Fibroblast of skin of abdomen (primary cell): ENCODE results near the gene PODXL2. TPM values are rescaled to one million over a fixed set of nuclear protein-coding genes. Genes with fewer than 3 reads are reported as not detected.
"Not testable (repeated sequence)": the region's sequence is repeated elsewhere in the genome, so short reads cannot be mapped to it uniquely, and the experiment has no call there.

Source experiments
- DNase-seq: peaks from one replicate; pipeline ENCODE4 v3.0.0-alpha.2; 2013
- polyA plus RNA-seq, 2 experiments: library from polyadenylated mRNA; unstranded; fragments of 120-200 nt; gene quantifications; one replicate each; pipeline ENCODE4 v1.2.1, GENCODE V29; 2013; ENCODE audit not compliant: insufficient read length in 2 of 2

Gene PODXL2
- polyA plus RNA-seq (2013, experiment 1 of 2; ENCODE audit: insufficient read length), result 3.2 TPM
- polyA plus RNA-seq (2013, experiment 2 of 2; ENCODE audit: insufficient read length), result 3.3 TPM

GRCh38 chr3:127628788-127629466 is at the start of gene PODXL2:
TSS of gene PODXL2 (plus strand) at chr3:127629185. CDS start at chr3:127629220, 35 bp downstream.
- DNase-seq, result peak; percentile 54

- DNase-seq, result no peak
These were observed 48.5 kb upstream of the PODXL2 start for GRCh38 chr3:127580327-127581060.

- DNase-seq, result no peak
These were observed 44.3 kb upstream of the PODXL2 start for GRCh38 chr3:127584734-127585133.

- DNase-seq, result no peak
These were observed 43.7 kb upstream of the PODXL2 start for GRCh38 chr3:127585163-127585812.

GRCh38 chr3:127585813-127586413 is 43.1 kb upstream of the PODXL2 start:
- DNase-seq, result no peak

GRCh38 chr3:127587876-127588275 is 41.1 kb upstream of the PODXL2 start:
- no peak for DNase-seq

- peak; percentile 68 for DNase-seq
These were observed 40.0 kb upstream of the PODXL2 start for GRCh38 chr3:127588806-127589577.

- no peak for DNase-seq
These were observed 39.2 kb upstream of the PODXL2 start for GRCh38 chr3:127589600-127590281.

GRCh38 chr3:127590282-127590592 is 38.7 kb upstream of the PODXL2 start:
- no peak for DNase-seq

GRCh38 chr3:127590593-127591465 is 38.2 kb upstream of the PODXL2 start, which contains the start of gene TPRA1:
TSS of gene TPRA1 (minus strand) at chr3:127590733. CDS start at chr3:127580146, 10,587 bp downstream.
- DNase-seq, result peak; percentile 98

GRCh38 chr3:127593178-127593577 is 35.8 kb upstream of the PODXL2 start:
- no peak for DNase-seq

- no peak for DNase-seq
These were observed 33.7 kb upstream of the PODXL2 start for GRCh38 chr3:127595303-127595702.

GRCh38 chr3:127597020-127597771 is 31.8 kb upstream of the PODXL2 start:
- no peak for DNase-seq

- no peak for DNase-seq
These were observed 30.0 kb upstream of the PODXL2 start for GRCh38 chr3:127598841-127599570.

GRCh38 chr3:127600749-127601456 is 28.1 kb upstream of the PODXL2 start:
- DNase-seq, result no peak

GRCh38 chr3:127604035-127604434 is 24.9 kb upstream of the PODXL2 start:
- no peak for DNase-seq

- no peak for DNase-seq
These were observed 24.3 kb upstream of the PODXL2 start for GRCh38 chr3:127604546-127605165.

- DNase-seq, result not testable (repeated sequence)
These were observed 23.4 kb upstream of the PODXL2 start for GRCh38 chr3:127605547-127605946.
